ENCODE measurements around the gene LAMP1.
"Not testable (repeated sequence)": the region's sequence is repeated elsewhere in the genome, so short reads cannot be mapped to it uniquely, and the experiment has no call there.

The LAMP1 gene

DNA sequence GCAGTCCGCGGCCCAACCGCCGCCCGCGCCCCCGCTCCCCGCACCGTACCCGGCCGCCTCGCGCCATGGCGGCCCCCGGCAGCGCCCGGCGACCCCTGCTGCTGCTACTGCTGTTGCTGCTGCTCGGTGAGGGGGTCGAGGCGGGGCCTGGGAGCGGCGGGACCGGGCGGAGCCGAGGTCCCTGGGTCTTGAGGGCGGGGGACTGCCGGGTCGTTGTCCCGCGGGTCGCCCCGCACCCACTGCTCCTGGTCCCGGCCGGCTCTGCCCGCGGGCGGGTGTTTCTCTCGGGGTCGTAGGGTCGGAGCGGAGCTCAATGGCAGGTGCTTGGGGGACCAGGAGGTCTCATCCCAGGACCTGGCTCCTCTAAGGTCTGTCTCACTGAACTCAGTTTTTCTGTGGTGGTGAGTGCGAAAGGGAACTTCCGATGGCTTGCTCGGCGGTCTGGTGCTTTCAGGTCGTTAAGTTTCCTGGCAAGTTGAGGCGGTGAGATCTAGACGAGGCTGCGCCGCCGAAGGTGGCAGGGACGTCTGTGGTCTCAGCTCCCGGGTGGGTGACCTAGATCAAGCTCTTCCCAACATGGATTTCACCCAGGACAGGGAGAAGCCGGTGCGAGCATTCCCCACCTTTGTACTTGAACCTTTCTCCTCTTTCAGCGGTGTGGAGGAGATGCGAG, 467 bp downstream of the LAMP1 start:
- no peak for DNase-seq (ENCODE audit: low spot score)

- DNase-seq (ENCODE audit: low spot score) = no peak
Observed at GRCh38 chr13:113298043-113298945, 1.3 kb downstream of the LAMP1 start.

DNA sequence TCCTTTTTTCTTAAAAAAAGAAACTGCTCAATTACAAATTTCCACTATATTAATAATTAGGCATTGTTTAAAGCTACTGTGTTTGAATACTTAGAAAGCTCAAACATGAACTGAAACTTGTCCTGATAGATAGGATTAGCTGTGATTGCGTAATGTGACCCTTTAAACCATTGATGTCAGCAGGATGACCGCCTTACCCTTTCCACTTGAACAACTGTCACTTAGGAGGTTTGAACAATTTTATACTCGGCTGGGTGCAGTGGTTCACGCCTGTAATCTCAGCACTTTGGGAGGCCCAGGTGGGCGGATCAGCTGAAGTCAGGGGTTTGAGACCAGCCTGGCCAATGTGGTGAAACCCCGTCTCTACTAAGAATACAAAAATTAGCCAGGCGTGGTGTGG, 2.9 kb downstream of the LAMP1 start:
- DNase-seq (ENCODE audit: low spot score) = no peak

- no peak for DNase-seq (ENCODE audit: low spot score)
Observed at GRCh38 chr13:113302986-113303385, 5.9 kb downstream of the LAMP1 start.

- DNase-seq (ENCODE audit: low spot score) = no peak
Observed at GRCh38 chr13:113304121-113304520, 7.1 kb downstream of the LAMP1 start.

- no peak for DNase-seq (ENCODE audit: low spot score)
Observed at GRCh38 chr13:113305208-113305607, 8.2 kb downstream of the LAMP1 start.

- DNase-seq (ENCODE audit: low spot score) = no peak
Observed at GRCh38 chr13:113307491-113307890, 10.5 kb downstream of the LAMP1 start.

DNA sequence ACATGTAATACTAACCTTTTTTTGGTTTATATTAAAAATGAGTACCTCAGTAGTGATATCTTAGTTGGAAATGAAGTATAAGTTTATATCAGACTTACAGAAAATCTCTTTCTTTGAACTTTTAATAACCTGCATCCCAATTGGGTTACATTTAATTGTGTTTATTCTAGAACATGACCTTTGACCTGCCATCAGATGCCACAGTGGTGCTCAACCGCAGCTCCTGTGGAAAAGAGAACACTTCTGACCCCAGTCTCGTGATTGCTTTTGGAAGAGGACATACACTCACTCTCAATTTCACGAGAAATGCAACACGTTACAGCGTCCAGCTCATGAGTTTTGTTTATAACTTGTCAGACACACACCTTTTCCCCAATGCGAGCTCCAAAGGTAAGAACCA, 12.4 kb downstream of the LAMP1 start:
- no peak for DNase-seq (ENCODE audit: low spot score)

DNA sequence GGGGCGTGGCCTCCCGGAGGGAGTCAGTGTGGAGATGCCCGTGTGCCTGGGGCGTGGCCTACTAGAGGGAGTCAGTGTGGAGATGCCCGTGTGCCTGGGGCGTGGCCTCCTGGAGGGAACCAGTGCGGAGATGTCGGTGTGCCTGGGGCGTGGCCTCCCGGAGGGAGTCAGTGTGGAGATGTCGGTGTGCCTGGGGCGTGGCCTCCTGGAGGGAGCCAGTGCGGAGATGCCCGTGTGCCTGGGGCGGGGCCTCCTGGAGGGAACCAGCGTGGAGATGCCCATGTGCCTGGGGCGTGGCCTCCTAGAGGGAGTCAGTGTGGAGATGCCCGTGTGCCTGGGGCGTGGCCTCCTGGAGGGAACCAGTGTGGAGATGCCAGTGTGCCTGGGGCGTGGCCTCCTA, 17.1 kb downstream of the LAMP1 start:
- not testable (repeated sequence) for DNase-seq (ENCODE audit: low spot score)

GRCh38 chr13:113314895-113315470, 17.9 kb downstream of the LAMP1 start:
- not testable (repeated sequence) for DNase-seq (ENCODE audit: low spot score)

DNA sequence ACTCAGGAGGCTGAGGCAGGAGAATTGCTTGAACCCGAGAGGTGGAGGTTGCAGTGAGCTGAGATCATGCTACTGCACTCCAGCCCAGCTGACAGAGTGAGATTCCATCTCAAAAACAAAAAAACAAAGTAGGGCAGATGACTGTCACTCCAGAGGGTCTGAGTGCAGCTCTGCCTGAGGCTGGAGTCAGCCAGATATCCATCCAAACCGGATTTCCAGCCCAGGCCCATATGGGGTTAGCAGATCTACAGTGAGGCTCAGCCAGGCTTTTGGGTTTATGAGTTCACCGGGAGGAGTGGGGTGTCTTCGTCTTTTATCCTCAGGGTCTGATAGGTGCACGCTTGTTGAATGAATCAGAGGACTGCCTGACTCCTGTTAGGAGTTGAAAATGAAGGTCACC, 19.0 kb downstream of the LAMP1 start:
- no peak for DNase-seq (ENCODE audit: low spot score)

GRCh38 chr13:113317031-113317430, 20.0 kb downstream of the LAMP1 start:
- DNase-seq (ENCODE audit: low spot score) = no peak

GRCh38 chr13:113318956-113319355, 21.9 kb downstream of the LAMP1 start:
- DNase-seq (ENCODE audit: low spot score) = no peak

- no peak for DNase-seq (ENCODE audit: low spot score)
Observed at GRCh38 chr13:113319371-113319770, 22.3 kb downstream of the LAMP1 start.

DNA sequence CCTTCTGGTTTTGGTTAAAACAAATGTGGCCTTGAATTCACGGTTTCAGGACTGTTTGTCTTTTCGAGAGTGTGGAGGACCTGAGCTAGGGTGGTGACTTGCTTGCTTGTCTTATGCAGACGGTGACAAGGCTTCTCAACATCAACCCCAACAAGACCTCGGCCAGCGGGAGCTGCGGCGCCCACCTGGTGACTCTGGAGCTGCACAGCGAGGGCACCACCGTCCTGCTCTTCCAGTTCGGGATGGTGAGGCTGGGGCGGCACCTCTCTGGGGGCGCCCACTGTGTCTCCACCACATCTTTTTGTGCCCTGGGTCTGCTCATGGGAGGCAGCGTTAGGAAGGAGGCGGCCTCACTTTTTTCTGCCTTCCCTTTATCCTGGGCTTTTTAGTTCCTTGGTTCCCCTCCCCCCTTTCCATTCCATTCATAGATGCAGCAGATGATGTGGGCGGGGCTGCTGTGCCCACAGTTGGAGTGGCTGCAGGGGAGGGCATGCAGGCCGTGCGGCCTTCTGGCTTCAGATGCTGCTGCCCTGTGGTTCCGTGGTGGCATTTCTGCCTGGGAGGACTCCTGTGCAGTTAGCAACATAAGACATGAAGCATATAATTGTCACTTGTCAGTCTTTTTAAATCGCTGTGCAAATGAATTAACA, 23.3 kb downstream of the LAMP1 start:
- no peak for DNase-seq (ENCODE audit: low spot score)

DNA sequence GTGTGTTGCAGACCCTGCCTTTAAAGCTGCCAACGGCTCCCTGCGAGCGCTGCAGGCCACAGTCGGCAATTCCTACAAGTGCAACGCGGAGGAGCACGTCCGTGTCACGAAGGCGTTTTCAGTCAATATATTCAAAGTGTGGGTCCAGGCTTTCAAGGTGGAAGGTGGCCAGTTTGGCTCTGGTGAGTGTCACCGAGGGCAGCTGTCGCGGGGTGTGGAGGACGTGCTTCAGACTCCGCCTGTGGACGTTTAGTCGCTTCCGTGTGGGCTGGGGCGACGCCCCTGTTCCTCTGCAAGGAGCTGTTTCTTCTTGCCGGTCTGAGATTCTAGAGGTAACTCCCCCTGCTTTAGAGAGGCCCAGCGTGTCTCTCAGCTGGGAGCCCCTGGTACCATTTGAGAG, 24.5 kb downstream of the LAMP1 start:
- DNase-seq (ENCODE audit: low spot score) = no peak

DNA sequence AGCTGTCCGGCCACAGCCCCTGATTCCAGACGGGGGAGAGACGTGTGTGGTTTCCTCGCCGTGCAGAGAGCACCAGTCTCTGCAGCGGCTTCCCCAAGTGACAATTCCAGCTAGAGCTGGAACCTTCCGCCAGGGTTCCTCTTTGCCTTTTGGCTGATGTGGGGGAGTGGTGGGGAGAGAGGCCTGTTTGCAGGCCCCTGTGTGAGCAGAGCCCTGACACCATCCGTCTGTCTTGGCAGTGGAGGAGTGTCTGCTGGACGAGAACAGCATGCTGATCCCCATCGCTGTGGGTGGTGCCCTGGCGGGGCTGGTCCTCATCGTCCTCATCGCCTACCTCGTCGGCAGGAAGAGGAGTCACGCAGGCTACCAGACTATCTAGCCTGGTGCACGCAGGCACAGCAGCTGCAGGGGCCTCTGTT, 25.0 kb downstream of the LAMP1 start:
- DNase-seq (ENCODE audit: low spot score) = no peak

DNA sequence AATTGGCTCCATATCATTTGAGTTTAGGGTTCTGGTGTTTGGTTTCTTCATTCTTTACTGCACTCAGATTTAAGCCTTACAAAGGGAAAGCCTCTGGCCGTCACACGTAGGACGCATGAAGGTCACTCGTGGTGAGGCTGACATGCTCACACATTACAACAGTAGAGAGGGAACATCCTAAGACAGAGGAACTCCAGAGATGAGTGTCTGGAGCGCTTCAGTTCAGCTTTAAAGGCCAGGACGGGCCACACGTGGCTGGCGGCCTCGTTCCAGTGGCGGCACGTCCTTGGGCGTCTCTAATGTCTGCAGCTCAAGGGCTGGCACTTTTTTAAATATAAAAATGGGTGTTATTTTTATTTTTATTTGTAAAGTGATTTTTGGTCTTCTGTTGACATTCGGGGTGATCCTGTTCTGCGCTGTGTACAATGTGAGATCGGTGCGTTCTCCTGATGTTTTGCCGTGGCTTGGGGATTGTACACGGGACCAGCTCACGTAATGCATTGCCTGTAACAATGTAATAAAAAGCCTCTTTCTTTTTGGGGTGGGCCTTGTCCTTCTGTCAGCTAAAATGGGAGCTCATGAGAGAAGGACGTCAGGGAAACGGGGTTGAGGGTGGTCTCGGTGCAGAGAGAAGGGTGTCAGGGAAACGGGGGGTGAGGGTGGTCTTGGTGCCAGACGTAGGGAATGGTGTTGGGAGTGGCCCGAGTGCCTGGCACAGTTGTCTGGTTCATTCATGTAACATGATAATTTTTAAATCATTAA, 26.0 kb downstream of the LAMP1 start:
- DNase-seq (ENCODE audit: low spot score) = no peak

- DNase-seq (ENCODE audit: low spot score) = no peak
Observed at GRCh38 chr13:113323869-113324268, 26.8 kb downstream of the LAMP1 start.

- no peak for DNase-seq (ENCODE audit: low spot score)
Observed at GRCh38 chr13:113324398-113324797, 27.4 kb downstream of the LAMP1 start.

DNA sequence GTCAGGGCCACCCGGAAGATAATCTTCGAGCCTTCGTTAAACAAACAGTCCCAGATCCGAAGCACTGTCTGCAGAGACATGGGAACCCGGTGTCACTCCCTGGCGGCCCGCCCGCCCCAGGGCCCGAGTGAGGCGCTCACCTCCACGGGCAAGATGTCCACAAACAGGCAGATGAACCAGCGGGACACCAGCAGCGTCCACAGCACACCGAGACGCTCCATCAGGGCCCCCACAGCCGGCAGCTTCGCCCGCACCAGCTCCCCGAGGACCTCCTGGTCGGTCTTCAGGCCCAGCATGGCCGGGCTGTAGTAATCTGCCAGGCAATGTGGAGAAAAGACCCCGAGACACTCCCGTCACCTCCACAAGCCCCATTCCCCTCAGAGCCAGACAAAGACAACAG, 28.7 kb downstream of the LAMP1 start:
- DNase-seq (ENCODE audit: low spot score) = no peak

DNA sequence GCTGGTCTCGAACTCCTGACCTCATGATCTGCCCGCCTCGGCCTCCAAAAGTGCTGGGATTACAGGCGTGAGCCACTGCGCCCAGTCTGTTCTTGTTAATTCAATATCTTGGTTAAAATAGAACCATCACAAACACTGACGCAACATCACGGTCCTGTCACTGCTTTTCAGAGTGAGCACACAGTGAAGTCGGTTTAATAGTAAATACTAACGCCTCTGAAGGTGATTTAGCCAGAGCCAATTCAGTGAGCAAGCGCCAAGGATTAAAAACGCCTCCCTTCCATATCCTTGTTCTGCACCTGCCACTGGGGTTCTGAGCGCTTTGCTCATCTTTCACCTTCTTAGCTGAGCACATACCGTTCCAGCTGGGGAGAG, 30.3 kb downstream of the LAMP1 start:
- no peak for DNase-seq (ENCODE audit: low spot score)
